OCI-LY1 (cell line): ENCODE measurements around the gene NRG2.

Experiments
- H2AFZ ChIP-seq: fragments of 200-600 bp; sonication (generic), shearing (Covaris generic); 2 replicates; pipeline ENCODE4 v1.6.0; 2014; ENCODE audit warnings: antibody characterized with exemption, mild to moderate bottlenecking, low read length
- H3F3A ChIP-seq: fragments of 200-600 bp; sonication (generic), shearing (Covaris generic); 2 replicates; pipeline ENCODE4 v1.6.0; 2014; ENCODE audit warnings: mild to moderate bottlenecking, antibody characterized with exemption, low read length, moderate library complexity; ENCODE audit not compliant: insufficient read depth
- H3K27ac ChIP-seq: fragments of 200-600 bp; sonication (generic); 2 replicates; pipeline ENCODE4 v1.5.1; 2014; ENCODE audit warnings: low read length, mixed run types, mild to moderate bottlenecking, low read depth; ENCODE audit not compliant: poor library complexity, severe bottlenecking
- H3K27me3 ChIP-seq: fragments of 200-600 bp; sonication (generic); 2 replicates; pipeline ENCODE4 v1.6.0; 2014; ENCODE audit warnings: antibody characterized with exemption, mild to moderate bottlenecking, low read length, moderate library complexity; ENCODE audit not compliant: insufficient read depth
- H3K36me3 ChIP-seq: fragments of 200-600 bp; sonication (generic); 2 replicates; pipeline ENCODE4 v1.6.1; 2014; ENCODE audit warnings: mild to moderate bottlenecking, antibody characterized with exemption, low read length, moderate library complexity, mixed read lengths; ENCODE audit not compliant: insufficient read depth
- H3K4me1 ChIP-seq: fragments of 200-600 bp; sonication (generic); 2 replicates; pipeline ENCODE4 v1.5.1; 2014; ENCODE audit warnings: mild to moderate bottlenecking, low read length, moderate library complexity; ENCODE audit not compliant: insufficient read depth, severe bottlenecking
- H3K4me2 ChIP-seq: fragments of 200-600 bp; sonication (generic), shearing (Covaris generic); 2 replicates; pipeline ENCODE4 v1.6.1; 2014; ENCODE audit warnings: low read length
- H3K4me3 ChIP-seq: fragments of 200-600 bp; sonication (generic); 2 replicates; pipeline ENCODE4 v1.5.1; 2014; ENCODE audit warnings: low read length, low read depth, mild to moderate bottlenecking, mixed read lengths; ENCODE audit not compliant: poor library complexity, severe bottlenecking
- H3K79me2 ChIP-seq: fragments of 200-600 bp; shearing (Covaris generic); 2 replicates; pipeline ENCODE4 v1.6.1; 2016; ENCODE audit warnings: mixed run types, low read length, mixed read lengths; ENCODE audit not compliant: insufficient read depth
- H3K9ac ChIP-seq: fragments of 200-600 bp; sonication (generic), shearing (Covaris generic); 2 replicates; pipeline ENCODE4 v1.6.1; 2014; ENCODE audit warnings: mild to moderate bottlenecking, low read length, mixed read lengths
- H3K9me2 ChIP-seq: fragments of 200-600 bp; sonication (generic), shearing (Covaris generic); 2 replicates; pipeline ENCODE4 v1.6.1; 2014; ENCODE audit warnings: low read depth, mild to moderate bottlenecking, low read length, mixed read lengths
- H3K9me3 ChIP-seq: fragments of 200-600 bp; shearing (Covaris generic); 2 replicates; pipeline ENCODE4 v1.6.1; 2014; ENCODE audit warnings: low read length, mixed read lengths
- H4K20me1 ChIP-seq: fragments of 200-600 bp; sonication (generic), shearing (Covaris generic); 2 replicates; pipeline ENCODE4 v1.6.0; 2016; ENCODE audit warnings: mild to moderate bottlenecking, low read length; ENCODE audit not compliant: insufficient read depth
- EZH2 ChIP-seq: fragments of 200-600 bp; sonication (generic), shearing (Covaris generic); IDR thresholded peaks from 2 replicates; pipeline ENCODE4 v1.8.0; 2017; ENCODE audit warnings: borderline replicate concordance, mixed run types, mild to moderate bottlenecking, antibody characterized with exemption, low read length, moderate library complexity, mixed read lengths
- TF ChIP-seq, protein P1 (sequence below): fragments of 200-600 bp; sonication (generic), shearing (Covaris generic); IDR thresholded peaks from 2 replicates; pipeline ENCODE4 v1.5.1; 2017; ENCODE audit warnings: mild to moderate bottlenecking, antibody characterized with exemption, low read length, moderate library complexity, mixed read lengths

The NRG2 gene

DNA sequence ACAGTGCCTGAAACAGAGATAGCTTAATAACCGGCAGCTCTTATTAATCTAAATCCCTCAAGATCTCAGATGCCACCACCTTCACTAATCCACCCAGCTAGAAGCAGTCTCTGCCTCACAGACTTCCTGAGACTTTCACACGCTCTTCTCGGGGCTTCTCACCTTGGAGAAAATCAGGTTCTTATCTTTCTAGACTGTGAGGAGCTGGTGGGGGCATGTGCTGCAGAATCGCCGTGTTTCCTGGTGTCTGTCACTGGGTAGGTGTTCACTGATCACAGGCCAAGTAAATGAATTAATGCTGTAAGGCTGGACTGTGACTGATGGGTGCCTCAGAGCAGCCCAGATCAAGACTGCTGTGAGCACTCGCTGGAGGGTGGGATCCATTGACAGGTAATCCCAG, 145.8 kb downstream of the NRG2 start:
- Histone ChIP-seq H3K27me3 (0 out of 2 replicates have a peak, but pooled peaks cover 12% of the 10 kb centered on the region), H2AFZ (no peak overlapping the region), H3K9ac (no peak overlapping the region)

DNA sequence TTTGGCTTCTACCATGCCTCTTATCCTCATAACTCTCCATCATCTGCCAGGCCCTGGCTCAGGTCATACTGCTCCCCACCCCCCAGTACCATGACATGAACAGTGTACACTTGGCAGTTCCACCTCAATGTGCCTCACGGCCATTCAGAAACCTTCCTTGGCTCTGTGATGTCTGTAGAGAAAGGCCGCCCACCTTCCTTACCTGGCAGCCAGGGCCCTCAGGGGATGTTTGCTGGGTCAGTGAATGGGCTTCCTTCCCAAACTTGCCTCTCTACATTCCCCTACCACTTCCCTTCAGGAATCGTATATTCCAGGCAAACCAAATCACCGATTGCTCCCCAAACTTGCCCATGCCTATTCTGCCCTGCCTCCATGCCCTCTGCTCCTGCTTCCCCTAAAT, 146.4 kb downstream of the NRG2 start:
- Histone ChIP-seq H2AFZ (no peak overlapping the region), H3K9me3 (no peaks in the 10 kb centered on the region), H3K27ac (no peak overlapping the region), H3K27me3 (0 out of 2 replicates have a peak, but pooled peaks cover 12% of the 10 kb centered on the region), H3K4me1 (no peaks in the 10 kb centered on the region), H3F3A (no peaks in the 10 kb centered on the region), H3K4me2 (no peak overlapping the region), H3K79me2 (no peaks in the 10 kb centered on the region), H3K36me3 (no peaks in the 10 kb centered on the region), H3K9ac (no peak overlapping the region), H3K4me3 (no peak overlapping the region), H3K9me2 (no peaks in the 10 kb centered on the region), H4K20me1 (no peaks in the 10 kb centered on the region)
- TF ChIP-seq, protein P1, sequence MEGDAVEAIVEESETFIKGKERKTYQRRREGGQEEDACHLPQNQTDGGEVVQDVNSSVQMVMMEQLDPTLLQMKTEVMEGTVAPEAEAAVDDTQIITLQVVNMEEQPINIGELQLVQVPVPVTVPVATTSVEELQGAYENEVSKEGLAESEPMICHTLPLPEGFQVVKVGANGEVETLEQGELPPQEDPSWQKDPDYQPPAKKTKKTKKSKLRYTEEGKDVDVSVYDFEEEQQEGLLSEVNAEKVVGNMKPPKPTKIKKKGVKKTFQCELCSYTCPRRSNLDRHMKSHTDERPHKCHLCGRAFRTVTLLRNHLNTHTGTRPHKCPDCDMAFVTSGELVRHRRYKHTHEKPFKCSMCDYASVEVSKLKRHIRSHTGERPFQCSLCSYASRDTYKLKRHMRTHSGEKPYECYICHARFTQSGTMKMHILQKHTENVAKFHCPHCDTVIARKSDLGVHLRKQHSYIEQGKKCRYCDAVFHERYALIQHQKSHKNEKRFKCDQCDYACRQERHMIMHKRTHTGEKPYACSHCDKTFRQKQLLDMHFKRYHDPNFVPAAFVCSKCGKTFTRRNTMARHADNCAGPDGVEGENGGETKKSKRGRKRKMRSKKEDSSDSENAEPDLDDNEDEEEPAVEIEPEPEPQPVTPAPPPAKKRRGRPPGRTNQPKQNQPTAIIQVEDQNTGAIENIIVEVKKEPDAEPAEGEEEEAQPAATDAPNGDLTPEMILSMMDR = no peak
- TF ChIP-seq EZH2 = no peak

More for the DNA sequence above, 145.8 kb downstream of the NRG2 start:
- Histone ChIP-seq H3K36me3 (no peaks in the 10 kb centered on the region), H3K79me2 (no peaks in the 10 kb centered on the region), H3K9me2 (no peaks in the 10 kb centered on the region), H4K20me1 (no peaks in the 10 kb centered on the region), H3K4me1 (no peaks in the 10 kb centered on the region), H3K27ac (no peak overlapping the region), H3K4me2 (no peak overlapping the region), H3K4me3 (no peak overlapping the region), H3F3A (no peaks in the 10 kb centered on the region), H3K9me3 (no peaks in the 10 kb centered on the region)
- TF ChIP-seq EZH2 = no peak
- TF ChIP-seq, protein P1 = no peak

DNA sequence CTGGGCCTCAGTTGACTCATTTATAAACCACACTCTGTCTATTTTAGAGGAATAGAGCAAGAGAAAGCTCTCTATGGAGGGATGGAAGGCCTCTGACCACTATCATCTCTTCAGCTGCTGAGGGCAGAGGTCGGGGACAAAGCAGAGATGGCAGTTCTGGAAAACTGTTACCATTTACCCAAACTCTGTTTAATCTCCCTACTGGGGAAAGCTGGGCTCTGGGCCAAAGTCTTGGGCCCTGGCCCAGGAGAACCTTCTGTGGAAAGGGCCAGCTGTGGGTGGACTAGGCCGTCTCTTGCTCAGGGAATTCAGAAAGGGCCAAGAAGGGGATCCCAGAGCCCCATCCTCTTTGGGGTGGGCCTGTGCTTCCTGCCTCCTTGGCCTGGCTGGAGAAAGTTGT, 147.5 kb downstream of the NRG2 start:
- 0 out of 2 replicates have a peak, but pooled peaks cover 12% of the 10 kb centered on the region for H3K27me3 ChIP-seq
- H3K4me1 ChIP-seq = no peaks in the 10 kb centered on the region
- no peaks in the 10 kb centered on the region for H3K9me2 ChIP-seq
- no peaks in the 10 kb centered on the region for H3K79me2 ChIP-seq
- H4K20me1 ChIP-seq = no peaks in the 10 kb centered on the region
- no peak overlapping the region for H3K9ac ChIP-seq
- TF ChIP-seq EZH2 = no peak
- TF ChIP-seq, protein P1 = no peak
- H3K36me3 ChIP-seq = no peaks in the 10 kb centered on the region
- no peak overlapping the region for H2AFZ ChIP-seq
- H3K4me3 ChIP-seq = no peak overlapping the region
- H3K9me3 ChIP-seq = no peaks in the 10 kb centered on the region
- H3K27ac ChIP-seq = no peak overlapping the region
- no peaks in the 10 kb centered on the region for H3F3A ChIP-seq
- no peak overlapping the region for H3K4me2 ChIP-seq
